ENCODE results near the gene MAP3K4.

Gene MAP3K4

DNA sequence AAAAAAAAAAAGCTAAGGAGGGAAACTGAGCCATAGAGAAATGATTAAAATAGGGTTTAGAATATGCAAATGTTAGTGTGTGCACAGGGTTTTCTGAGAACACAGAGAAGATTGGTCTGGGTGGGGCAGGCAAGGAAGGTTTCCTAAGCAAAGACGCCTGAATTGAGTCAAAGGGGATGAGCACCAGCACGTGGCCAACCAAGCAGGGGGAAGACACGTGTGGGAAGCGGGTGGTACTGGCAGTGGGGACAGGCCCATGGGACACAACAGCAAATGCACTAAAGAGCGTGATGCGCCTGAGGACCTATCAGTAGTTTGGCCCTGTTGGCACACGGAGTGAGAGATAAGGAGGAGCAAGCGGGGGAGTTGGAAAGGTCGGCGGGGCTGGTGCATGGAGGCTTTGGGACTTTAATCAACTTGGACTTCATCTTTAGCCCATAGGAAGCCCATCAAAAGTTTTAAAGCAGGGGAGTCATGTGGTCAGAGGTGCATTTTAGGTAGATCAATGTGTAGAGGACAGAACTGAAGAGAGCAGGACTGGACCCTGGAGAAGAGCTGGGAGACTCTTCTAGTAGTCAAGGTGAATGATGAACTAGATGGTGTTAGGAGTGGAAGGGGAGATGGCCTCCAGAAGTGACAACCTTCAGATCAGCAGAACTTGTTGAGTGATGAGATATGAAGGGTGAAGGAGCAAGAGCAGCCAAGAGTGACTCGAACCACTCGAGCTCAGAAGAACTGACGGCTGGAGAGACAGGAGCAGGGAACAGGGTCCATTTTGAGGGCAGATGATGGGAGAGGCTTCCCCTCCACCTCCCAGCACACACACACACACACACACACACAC, 40.2 kb upstream of the MAP3K4 start:
- no peak overlapping the region for H3K27ac ChIP-seq
- H3K4me3 ChIP-seq (ENCODE audit: low read depth, low read length) = no peak overlapping the region
- DNase-seq = no peak
- TF ChIP-seq, protein P1, sequence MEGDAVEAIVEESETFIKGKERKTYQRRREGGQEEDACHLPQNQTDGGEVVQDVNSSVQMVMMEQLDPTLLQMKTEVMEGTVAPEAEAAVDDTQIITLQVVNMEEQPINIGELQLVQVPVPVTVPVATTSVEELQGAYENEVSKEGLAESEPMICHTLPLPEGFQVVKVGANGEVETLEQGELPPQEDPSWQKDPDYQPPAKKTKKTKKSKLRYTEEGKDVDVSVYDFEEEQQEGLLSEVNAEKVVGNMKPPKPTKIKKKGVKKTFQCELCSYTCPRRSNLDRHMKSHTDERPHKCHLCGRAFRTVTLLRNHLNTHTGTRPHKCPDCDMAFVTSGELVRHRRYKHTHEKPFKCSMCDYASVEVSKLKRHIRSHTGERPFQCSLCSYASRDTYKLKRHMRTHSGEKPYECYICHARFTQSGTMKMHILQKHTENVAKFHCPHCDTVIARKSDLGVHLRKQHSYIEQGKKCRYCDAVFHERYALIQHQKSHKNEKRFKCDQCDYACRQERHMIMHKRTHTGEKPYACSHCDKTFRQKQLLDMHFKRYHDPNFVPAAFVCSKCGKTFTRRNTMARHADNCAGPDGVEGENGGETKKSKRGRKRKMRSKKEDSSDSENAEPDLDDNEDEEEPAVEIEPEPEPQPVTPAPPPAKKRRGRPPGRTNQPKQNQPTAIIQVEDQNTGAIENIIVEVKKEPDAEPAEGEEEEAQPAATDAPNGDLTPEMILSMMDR (IDR thresholded peaks at IDR 0.05; ENCODE audit: low read depth, low read length, missing control alignments) = no peak
- in situ Hi-C loops (cut with HindIII; ENCODE audit: low pct_ligation_motif_present, low sequenced_read_pairs) = loop anchor here (25.0 kb wide), 1 partner anchor 411 kb away; no protein-coding TSS in a partner anchor
- H3K27me3 ChIP-seq (replicated peaks) = no peaks in the 10 kb centered on the region
- H3K36me3 ChIP-seq (replicated peaks) = no peaks in the 10 kb centered on the region

DNA sequence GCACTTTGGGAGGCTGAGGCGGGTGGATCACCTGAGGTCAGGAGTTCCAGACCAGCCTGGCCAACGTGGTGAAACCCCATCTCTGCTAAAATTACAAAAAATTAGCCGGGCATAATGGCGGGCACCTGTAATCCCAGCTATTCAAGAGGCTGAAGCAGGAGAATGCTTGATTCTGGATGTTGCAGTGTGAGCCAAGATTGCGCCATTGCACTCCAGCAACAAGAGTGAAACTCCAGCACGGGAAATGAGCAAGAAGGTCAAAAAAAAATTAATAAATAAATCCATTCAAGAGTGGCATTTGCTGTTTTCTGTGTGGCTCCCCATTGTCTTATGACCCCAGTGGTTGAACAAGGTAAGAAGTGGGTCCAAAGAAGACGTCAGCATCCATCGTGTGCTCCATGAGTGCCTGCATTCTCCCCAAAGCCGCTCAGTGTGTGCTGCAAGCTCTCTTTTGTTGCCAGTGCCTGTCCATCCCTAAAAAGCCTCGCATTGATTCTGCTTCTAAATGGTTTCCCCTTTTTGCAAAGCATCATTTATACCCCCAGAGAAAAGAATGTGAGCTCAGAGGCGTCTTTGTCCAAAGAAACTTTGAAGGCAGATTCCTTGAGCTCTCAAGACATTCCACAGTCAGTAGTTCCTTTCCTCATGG, 38.8 kb upstream of the MAP3K4 start:
- DNase-seq = no peak
- Histone ChIP-seq H3K27me3 (replicated peaks) (no peaks in the 10 kb centered on the region), H3K36me3 (replicated peaks) (no peaks in the 10 kb centered on the region), H3K4me3 (ENCODE audit: low read depth, low read length) (no peak overlapping the region), H3K27ac (no peak overlapping the region)
- TF ChIP-seq, protein P1 (IDR thresholded peaks at IDR 0.05; ENCODE audit: low read depth, low read length, missing control alignments) = no peak
- in situ Hi-C loops (cut with HindIII; ENCODE audit: low pct_ligation_motif_present, low sequenced_read_pairs) = loop anchor here (25.0 kb wide), 1 partner anchor 410 kb away; no protein-coding TSS in a partner anchor

DNA sequence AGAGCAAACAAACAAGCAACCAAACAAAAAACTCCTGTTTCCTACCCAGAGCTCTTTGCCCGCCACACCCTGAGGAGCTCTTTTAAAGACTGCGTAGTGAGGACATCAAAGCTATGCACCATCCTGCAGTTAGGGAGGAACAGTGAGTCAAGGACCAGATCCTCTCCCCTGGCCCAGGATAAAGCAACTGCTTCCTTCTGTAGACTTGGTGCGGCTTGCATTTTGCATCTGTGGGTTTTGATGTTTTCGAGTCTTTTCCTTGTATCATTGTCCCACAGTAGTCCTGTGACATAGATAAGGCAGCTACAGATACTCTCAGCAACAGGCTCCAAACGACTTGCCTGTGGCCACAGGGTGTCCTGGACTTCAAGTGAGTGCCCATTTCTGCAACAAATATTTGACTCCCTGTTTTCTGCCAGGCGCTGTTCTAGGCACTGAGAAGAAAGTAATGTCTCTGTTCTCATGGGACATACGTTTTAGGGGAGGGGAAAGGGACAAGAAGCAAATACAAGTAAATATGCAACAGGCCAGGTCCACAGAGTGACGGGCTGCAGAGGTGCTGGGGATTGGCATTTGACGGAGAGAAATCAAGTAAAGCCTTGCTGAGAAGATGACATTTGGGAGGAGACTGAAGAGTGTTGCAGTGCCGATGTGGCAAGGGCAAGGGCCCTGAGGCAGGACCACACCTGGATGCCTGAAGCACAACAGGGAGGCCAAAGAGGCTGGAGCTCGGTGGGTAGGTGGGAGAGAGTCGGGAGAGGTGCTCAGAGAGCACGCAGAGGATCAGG, 35.9 kb upstream of the MAP3K4 start:
- H3K4me3 ChIP-seq (ENCODE audit: low read depth, low read length) = no peak overlapping the region
- H3K36me3 ChIP-seq (replicated peaks) = no peaks in the 10 kb centered on the region
- no peaks in the 10 kb centered on the region for H3K27me3 ChIP-seq (replicated peaks)
- in situ Hi-C loops (cut with HindIII; ENCODE audit: low pct_ligation_motif_present, low sequenced_read_pairs) = loop anchor here (25.0 kb wide), 1 partner anchor 407 kb away; no protein-coding TSS in a partner anchor
- DNase-seq = no peak
- TF ChIP-seq, protein P1 (IDR thresholded peaks at IDR 0.05; ENCODE audit: low read depth, low read length, missing control alignments) = no peak
- H3K27ac ChIP-seq = no peak overlapping the region

DNA sequence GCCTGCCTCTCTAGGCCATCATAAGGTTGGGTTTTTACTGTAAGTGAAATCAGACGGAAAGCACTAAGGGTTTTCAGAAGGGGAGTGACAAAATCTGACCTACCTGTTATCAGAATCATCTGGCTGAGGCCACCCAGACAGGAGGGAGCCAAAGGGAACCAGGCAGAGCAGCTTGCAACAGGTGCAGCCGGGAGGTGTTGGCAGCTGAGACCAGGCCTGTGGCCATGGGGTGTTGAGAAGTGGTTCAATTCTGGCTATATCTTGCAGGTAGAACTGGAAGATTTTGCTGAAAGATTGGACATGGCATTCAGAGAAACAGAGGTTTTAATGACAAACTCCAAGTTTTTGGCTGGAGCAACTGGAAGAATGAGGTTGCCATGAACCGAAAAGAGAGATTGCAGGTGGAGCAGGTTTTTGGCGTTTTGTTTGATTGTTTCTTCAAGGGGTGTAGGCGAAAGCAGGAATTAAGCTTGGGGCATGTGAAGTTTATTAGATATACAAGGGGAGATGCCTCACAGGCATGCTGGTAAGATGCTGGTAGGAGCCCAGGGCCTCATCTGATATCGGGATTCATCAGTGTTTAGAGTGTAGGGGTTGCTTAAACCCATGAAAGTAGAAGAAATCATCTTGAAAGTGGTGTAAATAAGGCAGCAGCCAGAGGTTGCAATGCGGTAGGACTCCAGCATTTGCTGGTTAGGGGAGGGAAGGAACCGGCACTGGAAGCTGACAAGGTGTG, 35.1 kb upstream of the MAP3K4 start:
- TF ChIP-seq, protein P1 (IDR thresholded peaks at IDR 0.05; ENCODE audit: low read depth, low read length, missing control alignments) = no peak
- in situ Hi-C loops (cut with HindIII; ENCODE audit: low pct_ligation_motif_present, low sequenced_read_pairs) = loop anchor here (25.0 kb wide), 1 partner anchor 406 kb away; no protein-coding TSS in a partner anchor

DNA sequence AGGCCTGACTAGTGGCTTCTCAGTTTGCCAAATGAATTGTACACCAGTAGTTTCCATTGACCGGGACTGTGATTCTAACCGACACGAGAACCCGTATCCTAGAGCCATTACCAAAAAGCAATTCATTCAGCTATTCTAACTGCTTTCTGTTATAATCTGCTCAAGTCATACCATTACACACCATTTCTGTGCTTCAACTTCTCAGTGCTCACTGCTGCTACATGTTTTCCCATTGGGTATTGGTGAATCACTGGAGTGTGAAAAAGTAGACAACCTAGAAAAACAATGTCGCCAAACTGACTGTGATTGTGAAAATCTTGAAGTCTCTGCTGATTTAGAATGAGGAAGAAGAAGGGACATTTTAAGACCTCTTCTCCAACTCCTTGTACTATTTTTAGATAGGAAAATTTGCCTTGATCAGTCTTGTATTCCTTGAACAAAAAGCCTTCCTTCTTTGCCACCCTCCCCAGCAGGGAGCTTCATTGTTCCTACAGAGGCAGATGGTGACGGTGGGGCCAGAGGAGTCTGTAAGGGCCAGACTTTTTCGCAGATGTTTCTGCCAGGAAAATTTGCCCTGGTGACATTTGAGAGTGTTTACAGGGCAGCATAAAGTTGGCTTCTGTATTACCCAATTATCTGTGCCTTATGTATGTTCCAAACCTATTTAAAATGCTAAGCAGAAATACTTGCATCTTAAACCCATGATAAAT, 31.7 kb upstream of the MAP3K4 start:
- in situ Hi-C loops (cut with HindIII; ENCODE audit: low pct_ligation_motif_present, low sequenced_read_pairs) = loop anchor here (25.0 kb wide), 1 partner anchor 402 kb away; no protein-coding TSS in a partner anchor
- H3K27ac ChIP-seq = no peak overlapping the region
- no peaks in the 10 kb centered on the region for H3K36me3 ChIP-seq (replicated peaks)
- DNase-seq = no peak
- no peaks in the 10 kb centered on the region for H3K27me3 ChIP-seq (replicated peaks)
- TF ChIP-seq, protein P1 (IDR thresholded peaks at IDR 0.05; ENCODE audit: low read depth, low read length, missing control alignments) = no peak
- no peak overlapping the region for H3K4me3 ChIP-seq (ENCODE audit: low read depth, low read length)

More for the DNA sequence above, 35.1 kb upstream of the MAP3K4 start:
- Histone ChIP-seq H3K4me3 (ENCODE audit: low read depth, low read length) (no peak overlapping the region), H3K36me3 (replicated peaks) (no peaks in the 10 kb centered on the region), H3K27ac (no peak overlapping the region), H3K27me3 (replicated peaks) (no peaks in the 10 kb centered on the region)
- no peak for DNase-seq

Measured in brain microvascular endothelial cell (primary cell).